Esophagus muscularis mucosa (tissue), 4 donors: ENCODE results near the gene MAPK8IP2.

ENCODE experiments used
- EP300 ChIP-seq: sonication (generic); formaldehyde crosslinking; IDR thresholded peaks from one replicate; pipeline ENCODE4 v1.6.1; 2017; ENCODE audit warnings: antibody characterized with exemption
- POLR2A ChIP-seq: fragments of 450-650 bp; IDR thresholded peaks from one replicate; pipeline ENCODE4 v1.6.1; 2017; ENCODE audit warnings: antibody characterized with exemption, moderate library complexity, mild to moderate bottlenecking, low read depth
- POLR2AphosphoS5 ChIP-seq, 2 donors: sonication (generic); formaldehyde crosslinking; IDR thresholded peaks; one replicate each; pipeline ENCODE4 v1.6.1; 2017; ENCODE audit warnings: antibody characterized with exemption in 2 of 2
- TF ChIP-seq, protein P1 (sequence below), 3 experiments: fragments of 200-600 bp in 2 of 3; fragments of 450-650 bp in 1 of 3; sonication (generic) in 2 of 3; IDR thresholded peaks; one replicate each; pipeline ENCODE4 v1.5.1; 2017 to 2019; ENCODE audit warnings: antibody characterized with exemption in 3 of 3, mild to moderate bottlenecking in 2 of 3, moderate library complexity in 1 of 3

DNA sequence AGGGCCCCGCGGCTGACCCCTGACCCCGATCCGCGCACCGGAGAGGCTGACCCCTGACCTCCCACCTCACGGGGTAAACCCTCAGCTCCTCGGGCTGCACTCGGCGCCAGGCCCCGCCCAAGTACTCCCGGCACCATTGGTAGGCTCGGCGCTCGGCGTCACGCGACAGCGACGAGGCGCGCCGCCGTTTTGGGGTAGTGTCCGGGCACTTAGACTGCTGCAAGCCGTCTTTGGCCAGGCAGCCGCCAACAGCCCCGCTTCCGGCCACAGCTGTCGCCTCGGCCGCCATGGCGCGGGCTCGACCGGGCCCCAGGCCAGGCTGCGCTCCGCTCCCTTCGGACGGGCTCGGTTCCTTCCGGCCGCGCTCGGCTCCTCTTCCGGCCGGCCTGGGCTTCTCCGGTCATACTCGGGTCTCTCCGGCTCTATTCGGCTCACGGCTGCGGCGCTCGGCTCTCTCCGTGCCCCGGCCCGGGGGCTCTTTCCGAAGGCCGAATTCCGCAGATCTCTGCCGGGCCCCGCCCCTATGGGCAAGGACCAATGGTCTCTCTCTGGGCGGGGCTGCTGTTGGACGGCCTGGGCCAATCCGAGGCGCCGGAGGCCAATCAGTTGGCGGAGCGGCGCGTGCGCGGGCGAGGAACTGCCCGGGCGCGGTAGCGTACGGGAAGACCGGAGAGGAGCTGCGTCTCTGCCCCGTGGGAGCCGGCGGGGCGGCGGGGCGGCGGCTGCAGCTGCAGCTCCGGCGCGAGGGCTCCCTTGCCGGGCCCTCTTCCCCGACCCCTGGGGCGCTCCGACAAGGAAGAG is 17.9 kb upstream of the MAPK8IP2 start, which contains the start of gene CHKB:
- TF ChIP-seq, protein P1, sequence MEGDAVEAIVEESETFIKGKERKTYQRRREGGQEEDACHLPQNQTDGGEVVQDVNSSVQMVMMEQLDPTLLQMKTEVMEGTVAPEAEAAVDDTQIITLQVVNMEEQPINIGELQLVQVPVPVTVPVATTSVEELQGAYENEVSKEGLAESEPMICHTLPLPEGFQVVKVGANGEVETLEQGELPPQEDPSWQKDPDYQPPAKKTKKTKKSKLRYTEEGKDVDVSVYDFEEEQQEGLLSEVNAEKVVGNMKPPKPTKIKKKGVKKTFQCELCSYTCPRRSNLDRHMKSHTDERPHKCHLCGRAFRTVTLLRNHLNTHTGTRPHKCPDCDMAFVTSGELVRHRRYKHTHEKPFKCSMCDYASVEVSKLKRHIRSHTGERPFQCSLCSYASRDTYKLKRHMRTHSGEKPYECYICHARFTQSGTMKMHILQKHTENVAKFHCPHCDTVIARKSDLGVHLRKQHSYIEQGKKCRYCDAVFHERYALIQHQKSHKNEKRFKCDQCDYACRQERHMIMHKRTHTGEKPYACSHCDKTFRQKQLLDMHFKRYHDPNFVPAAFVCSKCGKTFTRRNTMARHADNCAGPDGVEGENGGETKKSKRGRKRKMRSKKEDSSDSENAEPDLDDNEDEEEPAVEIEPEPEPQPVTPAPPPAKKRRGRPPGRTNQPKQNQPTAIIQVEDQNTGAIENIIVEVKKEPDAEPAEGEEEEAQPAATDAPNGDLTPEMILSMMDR (IDR thresholded peaks at IDR 0.05) = peak in 1 of 3 experiments; percentile 33
- peak; percentile 80 to 89 for TF ChIP-seq POLR2AphosphoS5 (IDR thresholded peaks at IDR 0.05)
- TF ChIP-seq POLR2A = peak; percentile 89
- TF ChIP-seq EP300 = no peak
